ENCODE data around the gene TFB1M. TPM values are rescaled to one million over a fixed set of nuclear protein-coding genes. Genes with fewer than 3 reads are reported as not detected.

TFB1M gene
- total RNA-seq, 1 experiment from 2014 or later: 31.0 TPM

- Mint-ChIP-seq H3K9me3 (ENCODE audit: unreplicated experiment) (no peaks in the 10 kb centered on the region), H3K27ac (ENCODE audit: low read depth, unreplicated experiment) (no peak overlapping the region)
Observed at GRCh38 chr6:155261111-155261900, 53.0 kb downstream of the TFB1M start.

GRCh38 chr6:155260686-155261085 lies 53.6 kb downstream of the TFB1M start:
- CTCF ChIA-PET: interaction anchor here (0.8 to 1.2 kb wide), 2 partner anchors 8 to 332 kb away, joined by 3 to 5 read pairs; no protein-coding TSS in a partner anchor
- Mint-ChIP-seq H3K4me3 (ENCODE audit: unreplicated experiment) (no peak overlapping the region), H3K27ac (ENCODE audit: low read depth, unreplicated experiment) (no peak overlapping the region), H3K27me3 (ENCODE audit: insufficient read depth, unreplicated experiment) (no peaks in the 10 kb centered on the region), H3K9me3 (ENCODE audit: unreplicated experiment) (no peaks in the 10 kb centered on the region), H3K4me1 (ENCODE audit: insufficient read depth, unreplicated experiment) (peaks cover 12% of the 10 kb centered on the region), H3K36me3 (ENCODE audit: insufficient read depth, unreplicated experiment) (peaks cover 55% of the 10 kb centered on the region)
- POLR2A ChIA-PET: no interaction called here
- intact Hi-C loops (cut with micrococcal nuclease): no loop called here
- DNase-seq (ENCODE audit: unreplicated experiment): no peak
- no peak for TF ChIP-seq CTCF (IDR thresholded peaks at IDR 0.05; ENCODE audit: unreplicated experiment)
- BruUV-seq (replicated peaks): no TSS peak

More at GRCh38 chr6:155261111-155261900, 53.0 kb downstream of the TFB1M start:
- DNase-seq (ENCODE audit: unreplicated experiment): no peak
- no TSS peak for BruUV-seq (replicated peaks)
- H3K27me3 Mint-ChIP-seq (ENCODE audit: insufficient read depth, unreplicated experiment): no peaks in the 10 kb centered on the region
- ChIA-PET POLR2A (no interaction called here), CTCF (interaction anchor here (0.8 to 1.2 kb wide), 2 partner anchors 7 to 333 kb away, joined by 3 to 5 read pairs; no protein-coding TSS in a partner anchor)
- intact Hi-C loops (cut with micrococcal nuclease): no loop called here
- peaks cover 49% of the 10 kb centered on the region for H3K36me3 Mint-ChIP-seq (ENCODE audit: insufficient read depth, unreplicated experiment)
- no peak for TF ChIP-seq CTCF (IDR thresholded peaks at IDR 0.05; ENCODE audit: unreplicated experiment)
- H3K4me1 Mint-ChIP-seq (ENCODE audit: insufficient read depth, unreplicated experiment): peaks cover 12% of the 10 kb centered on the region
- no peak overlapping the region for H3K4me3 Mint-ChIP-seq (ENCODE audit: unreplicated experiment)

GRCh38 chr6:155259897-155260296 lies 54.4 kb downstream of the TFB1M start:
- H3K27me3 Mint-ChIP-seq (ENCODE audit: insufficient read depth, unreplicated experiment): no peaks in the 10 kb centered on the region
- H3K36me3 Mint-ChIP-seq (ENCODE audit: insufficient read depth, unreplicated experiment): peaks cover 61% of the 10 kb centered on the region
- no peak for DNase-seq (ENCODE audit: unreplicated experiment)
- H3K9me3 Mint-ChIP-seq (ENCODE audit: unreplicated experiment): no peaks in the 10 kb centered on the region
- CTCF ChIA-PET: interaction anchor here (1.2 kb wide), 1 partner anchor 9 kb away, joined by 3 read pairs; no protein-coding TSS in a partner anchor
- H3K4me3 Mint-ChIP-seq (ENCODE audit: unreplicated experiment): no peak overlapping the region
- H3K27ac Mint-ChIP-seq (ENCODE audit: low read depth, unreplicated experiment): no peak overlapping the region
- TF ChIP-seq CTCF (IDR thresholded peaks at IDR 0.05; ENCODE audit: unreplicated experiment): no peak
- BruUV-seq (replicated peaks): no TSS peak
- peaks cover 6% of the 10 kb centered on the region for H3K4me1 Mint-ChIP-seq (ENCODE audit: insufficient read depth, unreplicated experiment)
- intact Hi-C loops (cut with micrococcal nuclease): no loop called here
- POLR2A ChIA-PET: no interaction called here

- Mint-ChIP-seq H3K27me3 (ENCODE audit: insufficient read depth, unreplicated experiment) (no peaks in the 10 kb centered on the region), H3K4me3 (ENCODE audit: unreplicated experiment) (no peak overlapping the region), H3K4me1 (ENCODE audit: insufficient read depth, unreplicated experiment) (no peaks in the 10 kb centered on the region), H3K9me3 (ENCODE audit: unreplicated experiment) (no peaks in the 10 kb centered on the region), H3K36me3 (ENCODE audit: insufficient read depth, unreplicated experiment) (peaks cover 58% of the 10 kb centered on the region), H3K27ac (ENCODE audit: low read depth, unreplicated experiment) (no peak overlapping the region)
- CTCF ChIA-PET: interaction anchor here (2.6 kb wide), 1 partner anchor 11 kb away, joined by 14 read pairs; no protein-coding TSS in a partner anchor
- POLR2A ChIA-PET: no interaction called here
- no peak for DNase-seq (ENCODE audit: unreplicated experiment)
- TF ChIP-seq CTCF (IDR thresholded peaks at IDR 0.05; ENCODE audit: unreplicated experiment): no peak
- BruUV-seq (replicated peaks): no TSS peak
- intact Hi-C loops (cut with micrococcal nuclease): no loop called here
Observed at GRCh38 chr6:155259204-155259603, 55.1 kb downstream of the TFB1M start.
